Body of pancreas (tissue), 4 donors: ENCODE results near the gene RAD51AP2.

Experiments
- CTCF ChIP-seq, 7 experiments: fragments of 450-650 bp in 4 of 7; fragments of 200-600 bp in 3 of 7; sonication (generic) in 3 of 7; IDR thresholded peaks; one replicate each; pipeline ENCODE4 v1.5.1; 2016 to 2019; ENCODE audit warnings: antibody characterized with exemption in 7 of 7
- POLR2A ChIP-seq, 3 donors: fragments of 450-650 bp; IDR thresholded peaks; one replicate each; pipeline ENCODE4 v1.6.1; 2016; ENCODE audit warnings: antibody characterized with exemption in 3 of 3, mild to moderate bottlenecking in 2 of 3

GRCh38 chr2:17529771-17530170, 11.5 kb upstream of the RAD51AP2 start:
- TF ChIP-seq CTCF (IDR thresholded peaks at IDR 0.05) (no peak), POLR2A (IDR thresholded peaks at IDR 0.05) (no peak)
